SW 1271 (cell line): ENCODE results near the gene PRR19.
"Not testable (repeated sequence)": the region's sequence is repeated elsewhere in the genome, so short reads cannot be mapped to it uniquely, and the experiment has no call there.

ENCODE experiments used
- DNase-seq, 2 experiments: peaks; one replicate each; lab custom pipeline; 2025; lab: John Stamatoyannopoulos, UW

PRR19 gene, protein sequence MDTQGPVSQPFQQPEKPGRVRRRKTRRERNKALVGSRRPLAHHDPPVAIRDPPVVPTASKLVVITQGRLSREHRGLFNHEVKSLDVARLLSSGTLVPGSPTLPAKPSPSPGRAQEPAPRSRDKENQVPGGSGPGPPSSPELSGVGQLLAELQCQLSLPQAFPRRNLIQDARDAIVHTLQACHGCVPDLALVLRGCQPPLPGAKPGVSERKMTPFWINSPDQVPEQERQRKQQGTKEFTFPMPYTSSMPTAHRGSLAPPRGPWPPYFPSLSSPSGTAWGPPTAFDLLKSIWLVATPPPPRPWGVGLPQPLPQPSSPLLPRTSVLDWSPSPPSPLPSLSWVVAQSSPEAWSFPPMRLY

DNA sequence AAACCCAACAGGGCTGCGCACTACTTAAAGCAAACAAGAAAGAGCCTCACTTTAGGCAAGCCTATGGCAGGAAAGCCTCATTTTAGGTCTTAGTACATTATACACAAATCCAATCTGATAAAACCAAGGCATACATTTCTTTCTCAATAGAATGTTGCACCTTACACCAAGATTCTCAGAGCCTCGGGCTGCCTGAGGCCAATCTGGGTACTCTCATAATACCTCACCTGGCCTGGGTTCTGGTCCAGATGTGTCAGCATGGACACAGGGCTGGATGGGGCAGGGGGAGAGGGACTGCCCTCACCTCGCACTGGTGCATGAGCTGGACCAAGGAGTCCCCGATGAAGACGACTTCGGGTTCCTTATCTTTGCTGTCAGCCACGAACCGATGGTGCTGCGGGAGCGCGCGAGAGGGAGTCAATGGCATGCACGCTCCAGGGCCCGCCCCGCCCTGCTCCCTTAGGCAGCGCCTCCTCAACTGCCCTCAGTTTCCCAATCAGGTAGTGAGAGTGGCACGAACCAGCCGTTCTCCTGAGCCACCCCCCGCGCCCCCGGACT is at the start of gene PRR19:
PRR19 (plus strand) TSS at position 487 of the 558 bp plus-strand sequence. CDS start 7,453 bp downstream, outside the sequence.
- DNase-seq, result no peak

DNA sequence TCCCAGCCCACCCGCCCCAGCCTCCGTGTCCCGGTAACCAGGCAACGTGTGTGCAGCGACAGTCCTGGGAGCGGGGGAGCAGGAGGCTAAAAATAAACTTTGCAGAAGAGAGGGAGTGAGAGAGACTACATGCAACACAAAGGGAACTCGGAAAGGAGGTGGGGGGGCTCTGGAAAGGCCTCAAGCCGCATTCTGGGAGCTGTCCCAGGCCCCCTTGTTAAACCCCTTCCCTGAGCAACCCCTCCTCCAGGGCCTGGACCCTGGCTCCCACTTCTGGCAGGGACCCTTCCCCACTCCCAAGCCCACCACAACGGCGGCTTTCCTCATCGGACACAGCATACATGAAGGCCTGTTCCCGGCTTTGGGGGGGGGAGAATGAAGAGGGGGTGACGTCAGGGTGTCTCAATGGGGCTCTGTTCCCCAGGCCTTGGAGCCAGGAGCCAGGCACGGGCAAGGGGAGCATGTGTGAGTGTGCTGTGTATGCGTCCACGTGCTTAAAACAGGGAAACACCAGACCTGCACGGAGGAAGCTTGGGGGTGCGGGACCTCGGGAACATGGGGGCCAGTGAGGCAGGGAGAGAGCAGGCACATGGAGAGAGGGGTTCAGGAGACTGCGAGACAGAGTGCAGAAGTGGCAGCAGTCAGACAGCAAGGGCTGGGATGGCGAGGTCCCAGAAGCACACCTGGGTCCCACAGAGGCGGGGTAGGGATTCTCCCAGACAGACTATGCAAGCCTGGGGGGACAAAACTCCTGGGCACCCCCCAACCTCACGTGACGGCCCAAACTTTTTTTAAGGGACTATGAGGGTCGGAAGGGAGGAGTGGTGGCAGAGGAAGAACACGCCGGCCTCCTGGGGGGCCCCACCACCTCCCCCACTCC is 49.3 kb upstream of the PRR19 start:
- DNase-seq, result no peak

DNA sequence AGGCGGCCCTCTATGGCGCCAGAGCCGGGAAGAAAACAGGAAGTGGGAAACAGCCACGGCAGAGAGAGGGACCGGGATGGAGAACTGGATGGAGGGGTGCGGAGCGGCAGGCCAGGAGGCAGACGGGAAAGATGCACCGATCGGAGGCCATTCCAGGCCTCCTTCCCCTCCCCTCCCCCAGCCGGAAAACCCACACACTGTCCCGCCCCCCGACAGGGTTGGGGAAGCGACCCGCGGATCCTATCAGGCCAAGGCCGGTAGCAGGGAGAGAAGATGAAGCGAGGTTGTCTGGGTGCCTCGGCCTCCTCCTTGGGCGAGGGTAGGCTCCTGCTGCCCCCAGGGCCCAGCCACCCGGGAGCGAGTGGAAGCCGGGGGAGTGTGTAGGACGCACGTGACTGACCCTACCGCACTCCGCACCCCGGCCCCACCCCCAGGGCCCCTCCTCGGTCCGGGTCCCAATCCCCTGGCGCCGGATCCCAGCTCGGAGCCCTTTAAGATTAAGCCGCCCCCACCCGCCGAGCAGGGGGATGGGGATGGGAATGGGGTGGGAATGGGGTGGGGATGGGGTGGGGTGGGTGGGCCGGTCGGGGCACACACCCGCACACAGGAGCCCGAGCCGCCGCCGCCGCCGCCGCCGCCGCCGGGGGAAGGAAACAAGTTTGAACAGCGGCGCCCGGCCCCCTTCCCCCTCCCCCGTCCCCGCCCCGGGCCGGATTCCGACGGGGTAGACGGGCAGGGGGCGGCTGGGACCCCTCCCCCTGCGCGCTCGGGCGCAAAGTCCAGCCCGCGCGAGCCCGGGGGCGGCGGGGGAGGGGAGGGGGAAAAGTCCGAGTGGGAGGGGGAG is 48.5 kb upstream of the PRR19 start:
- DNase-seq, result peak in 1 of 2 experiments; percentile 65

DNA sequence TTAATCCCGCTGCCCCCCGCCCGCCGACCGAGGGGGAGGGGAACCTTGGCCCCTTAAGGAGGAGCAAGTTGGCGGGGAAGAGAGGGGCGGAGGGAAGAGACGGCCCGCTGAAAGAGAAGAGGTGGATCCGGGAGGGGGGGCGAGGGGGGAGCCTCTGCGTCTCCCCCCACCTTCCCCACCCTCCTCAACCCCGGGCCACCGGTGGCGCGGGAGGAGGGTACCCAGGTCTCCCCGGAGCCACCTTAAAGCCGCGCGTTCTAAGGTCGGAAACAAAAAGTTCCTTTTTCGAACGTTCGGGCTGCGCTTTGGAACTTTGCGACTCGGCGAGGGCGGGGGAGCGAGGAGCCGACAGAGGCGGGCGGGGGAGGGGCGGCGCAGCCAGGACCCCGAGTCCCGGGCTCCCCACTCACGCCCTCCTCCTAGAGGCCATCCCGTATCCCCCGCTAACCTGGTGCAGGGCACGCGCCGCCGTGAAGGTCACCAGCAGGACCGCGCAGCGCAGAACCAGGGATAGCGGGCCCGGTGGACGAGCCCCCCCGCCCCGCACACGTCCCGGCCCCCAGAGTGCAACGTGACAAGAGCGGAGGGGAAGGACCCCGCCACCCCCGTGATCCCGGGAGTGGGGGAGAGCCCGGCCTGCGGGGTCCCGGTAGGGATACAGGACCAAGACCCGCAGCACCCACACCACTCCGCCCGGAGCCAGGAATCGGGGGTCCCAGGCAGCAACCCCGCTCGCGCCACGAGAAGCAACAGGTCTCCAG is 47.7 kb upstream of the PRR19 start:
- peak in 1 of 2 experiments; percentile 64 for DNase-seq

DNA sequence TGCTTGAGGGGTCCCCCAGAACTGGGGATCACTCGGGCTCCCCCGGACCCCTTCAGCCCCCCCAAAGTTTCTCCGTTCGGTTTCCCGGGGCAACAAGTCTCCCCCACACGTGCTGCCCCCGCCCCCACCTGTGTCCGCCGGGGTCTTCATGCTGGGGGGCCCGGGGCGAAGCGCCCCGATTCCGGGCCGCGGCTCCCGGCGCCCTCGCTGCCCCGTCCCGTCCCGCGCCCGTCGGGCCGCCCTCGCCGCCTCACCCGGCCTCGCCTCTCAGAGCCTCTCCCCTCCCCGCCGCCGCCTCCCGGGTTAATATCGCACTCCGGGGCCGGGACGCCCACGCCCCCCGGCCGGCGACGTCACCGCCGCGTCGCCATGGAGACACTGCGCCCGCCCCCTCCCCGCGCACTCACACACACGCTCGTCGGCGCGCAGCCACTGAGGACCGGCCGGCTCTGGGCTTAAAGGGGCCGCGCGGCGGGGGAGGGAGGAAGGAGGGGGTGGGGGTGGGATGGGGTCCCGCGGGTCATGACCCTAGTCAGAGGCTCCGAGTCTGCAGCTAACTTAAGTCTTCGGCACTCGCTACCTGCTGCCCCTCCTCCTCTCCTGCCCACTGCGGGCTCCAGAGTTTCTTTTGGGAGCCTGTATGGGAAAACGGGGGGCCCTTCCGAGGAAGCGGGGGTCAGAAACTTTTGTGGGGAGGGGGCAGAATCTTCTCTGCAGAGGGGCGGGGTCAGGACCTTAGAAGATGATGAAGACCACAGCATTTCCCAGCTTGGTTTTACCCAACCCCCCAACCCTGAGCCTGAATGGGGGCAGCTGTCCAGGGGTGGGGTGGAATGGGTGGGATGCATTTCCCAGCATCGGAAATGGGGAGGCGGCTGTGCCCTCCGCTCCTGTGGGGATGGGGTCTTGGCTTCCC is 46.8 kb upstream of the PRR19 start, which contains the start of gene ERF:
ERF (minus strand) TSS at position 279 of the 916 bp plus-strand sequence; CDS start at position 150, 129 bp downstream.
- peak; percentile 44 to 68 for DNase-seq

DNA sequence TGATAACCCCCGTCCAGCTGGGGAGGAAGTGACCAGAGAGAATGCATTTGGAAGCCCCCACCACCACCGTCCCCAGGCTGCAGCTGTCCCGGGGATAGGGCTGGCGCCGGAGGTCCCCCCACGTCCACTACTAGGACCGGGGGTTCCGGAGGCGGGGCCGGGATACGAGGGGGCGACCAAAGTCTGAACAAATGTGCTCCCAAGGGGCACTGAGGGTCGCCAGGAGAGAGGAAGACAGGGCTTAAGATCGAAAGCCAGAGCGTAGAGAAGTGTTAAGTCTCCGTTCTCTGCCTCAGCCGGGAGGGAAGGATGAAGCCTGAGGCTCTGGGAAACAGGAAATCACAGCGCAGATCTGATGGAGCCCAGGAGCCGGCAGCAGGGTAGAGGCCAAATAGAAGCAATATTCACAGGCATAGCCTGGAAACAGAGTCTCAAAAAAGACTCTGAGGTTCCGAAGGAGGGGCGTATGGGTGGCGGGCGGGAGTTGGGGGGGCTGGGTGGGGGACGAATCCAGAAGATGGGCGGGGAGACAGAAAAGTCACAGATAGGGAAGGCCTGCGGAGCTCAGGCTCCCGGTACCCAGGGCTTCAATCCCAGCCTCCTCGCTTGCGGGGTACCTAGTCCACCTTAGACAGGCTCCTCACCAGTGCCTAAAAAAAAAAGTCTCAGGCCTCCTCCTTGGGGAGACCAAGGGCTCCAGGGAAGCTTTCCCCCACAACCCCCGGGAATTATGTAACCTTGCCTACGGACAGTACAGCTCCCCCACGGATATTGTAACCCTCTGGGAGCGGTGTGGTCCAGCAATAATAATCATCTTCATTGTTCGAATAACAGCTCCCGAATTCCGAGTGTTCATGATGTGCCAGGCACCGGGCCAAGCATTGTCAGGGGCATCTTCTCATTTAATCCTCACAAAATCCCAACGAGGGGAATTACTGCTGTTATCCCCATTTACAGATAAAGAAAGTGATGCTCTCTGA is 45.9 kb upstream of the PRR19 start:
- peak in 1 of 2 experiments; percentile 43 for DNase-seq

DNA sequence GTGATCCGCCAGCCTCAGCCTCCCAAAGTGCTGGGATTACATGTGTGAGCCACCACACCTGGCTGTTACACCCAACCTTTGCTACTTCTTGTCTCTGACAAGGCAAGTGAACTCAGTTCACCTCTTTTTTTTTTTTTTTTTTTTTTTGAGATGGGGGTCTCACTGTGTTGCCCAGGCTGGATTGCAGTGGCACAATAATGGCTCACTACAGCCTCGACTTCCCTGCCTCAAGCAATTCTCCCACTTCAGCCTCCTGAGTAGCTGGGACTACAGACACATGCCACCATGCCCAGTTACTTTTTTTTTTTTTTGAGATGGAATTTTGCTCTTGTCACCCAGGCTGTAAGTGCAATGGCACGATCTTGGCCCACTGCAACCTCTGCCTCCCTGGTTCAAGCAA is 44.1 kb upstream of the PRR19 start:
- DNase-seq, result not testable (repeated sequence)

DNA sequence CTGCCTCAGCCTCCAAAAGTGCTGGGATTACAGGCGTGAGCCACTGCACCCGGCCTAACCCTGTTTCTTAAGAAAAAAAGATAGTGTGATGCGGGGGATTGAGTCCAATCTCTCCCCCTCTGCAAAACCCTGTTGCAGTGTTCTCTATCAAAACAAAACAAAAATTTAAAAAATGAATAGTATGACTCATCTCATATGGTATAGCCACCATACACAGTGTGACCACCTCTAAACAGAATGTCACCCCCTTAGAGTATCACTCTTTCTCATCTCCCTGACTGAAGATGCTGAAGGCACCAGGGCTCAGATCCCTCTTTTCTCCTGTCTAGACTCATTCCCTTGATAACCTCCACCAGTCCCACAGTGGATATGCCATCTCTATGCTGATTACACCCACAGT is 40.2 kb upstream of the PRR19 start:
- DNase-seq, result no peak

DNA sequence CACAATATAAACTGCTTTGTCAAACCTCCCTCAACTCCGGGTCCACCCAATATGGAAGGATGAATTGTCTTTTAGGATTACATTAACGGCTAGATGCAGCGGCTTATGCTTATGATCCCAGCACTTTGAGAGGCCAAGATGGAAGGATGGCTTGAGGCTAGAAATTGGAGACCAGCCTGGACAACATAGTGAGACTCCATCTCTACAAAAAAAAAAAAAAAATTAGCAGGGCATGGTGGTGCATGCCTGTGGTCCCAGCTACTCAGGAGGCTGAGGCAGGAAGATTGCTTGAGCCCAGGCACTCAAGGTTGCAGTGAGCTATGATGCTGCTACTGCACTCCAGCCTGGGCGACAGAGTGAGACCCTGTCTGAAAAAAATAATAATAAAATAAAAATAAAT is 35.8 kb upstream of the PRR19 start:
- not testable (repeated sequence) for DNase-seq

DNA sequence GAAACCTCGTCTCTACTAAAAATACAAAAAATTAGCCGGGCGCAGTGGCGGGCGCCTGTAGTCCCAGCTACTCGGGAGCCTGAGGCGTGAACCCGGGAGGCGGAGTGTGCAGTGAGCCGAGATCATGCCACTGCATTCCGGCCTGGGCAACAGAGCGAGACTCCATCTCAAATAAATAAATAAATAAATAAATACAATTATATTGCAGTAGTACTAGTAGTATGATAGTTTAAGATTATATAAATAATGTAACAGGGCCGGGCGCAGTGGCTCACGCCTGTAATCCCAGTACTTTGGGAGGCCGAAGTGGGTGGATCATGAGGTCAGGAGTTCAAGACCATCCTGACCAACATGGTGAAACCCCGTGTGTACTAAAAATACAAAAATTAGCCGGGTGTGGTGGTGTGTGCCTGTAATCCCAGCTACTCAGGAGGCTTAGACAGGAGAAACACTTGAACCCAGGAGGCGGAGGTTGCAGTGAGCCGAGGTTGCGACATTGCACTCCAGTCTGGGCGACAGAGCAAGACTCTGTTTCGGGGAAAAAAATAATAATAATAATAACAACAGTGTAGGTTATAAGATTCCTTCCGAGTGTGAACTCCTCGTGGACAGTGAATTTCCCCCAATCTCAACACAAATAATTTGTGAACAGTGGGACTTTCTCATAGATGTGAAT is 34.9 kb upstream of the PRR19 start:
- not testable (repeated sequence) for DNase-seq

DNA sequence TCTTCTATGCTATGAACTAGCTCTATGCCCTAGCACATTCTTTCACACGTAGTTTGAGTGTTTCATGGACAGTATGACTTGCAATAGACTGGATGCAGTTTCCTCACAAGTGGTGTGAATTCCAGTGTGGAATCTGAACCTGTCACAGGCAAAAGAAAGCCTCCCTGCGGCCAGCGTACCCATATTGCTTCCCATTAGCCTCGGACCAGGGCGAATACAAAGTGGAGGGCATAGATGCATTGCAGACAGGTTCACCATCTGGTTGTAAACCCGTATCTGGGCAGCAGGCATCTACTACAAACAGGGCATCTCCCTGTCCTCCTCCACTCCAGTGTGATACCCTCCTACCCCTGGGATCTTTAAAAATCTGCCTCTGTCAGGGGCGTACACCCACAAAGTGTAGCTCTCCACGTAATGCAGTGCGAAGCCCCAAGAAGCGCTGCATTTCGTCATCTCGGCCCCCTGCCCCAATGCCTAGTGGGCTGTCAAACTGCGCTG is 34.2 kb upstream of the PRR19 start:
- DNase-seq, result no peak

DNA sequence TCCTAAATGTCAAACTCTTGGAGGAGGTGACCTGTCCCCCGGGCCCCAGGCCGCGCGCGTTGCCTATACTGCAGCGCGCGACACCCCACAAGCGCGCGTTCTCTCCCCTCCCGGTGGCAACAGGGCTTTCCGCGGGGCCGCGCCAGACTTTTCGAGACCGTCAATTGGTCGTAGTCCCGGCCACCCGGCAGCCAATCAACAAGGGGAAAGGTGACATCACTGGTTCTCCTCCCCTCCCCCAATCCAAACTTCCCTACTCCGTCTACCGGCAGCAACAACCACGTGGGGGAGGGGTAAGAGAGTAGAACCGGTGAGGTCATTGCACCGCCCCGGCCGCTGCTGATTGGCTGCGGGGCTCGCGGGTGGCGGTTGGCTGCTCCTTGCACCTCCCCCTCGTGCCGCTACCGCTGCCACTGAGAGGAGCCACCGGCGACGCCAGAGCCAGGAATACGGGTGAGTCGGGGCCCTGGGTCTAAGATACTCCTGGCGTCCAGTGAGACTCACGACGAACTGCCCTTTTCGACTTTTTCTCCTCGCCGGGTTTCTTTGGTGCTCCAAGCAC is 33.7 kb upstream of the PRR19 start:
- DNase-seq, result peak; percentile 96

DNA sequence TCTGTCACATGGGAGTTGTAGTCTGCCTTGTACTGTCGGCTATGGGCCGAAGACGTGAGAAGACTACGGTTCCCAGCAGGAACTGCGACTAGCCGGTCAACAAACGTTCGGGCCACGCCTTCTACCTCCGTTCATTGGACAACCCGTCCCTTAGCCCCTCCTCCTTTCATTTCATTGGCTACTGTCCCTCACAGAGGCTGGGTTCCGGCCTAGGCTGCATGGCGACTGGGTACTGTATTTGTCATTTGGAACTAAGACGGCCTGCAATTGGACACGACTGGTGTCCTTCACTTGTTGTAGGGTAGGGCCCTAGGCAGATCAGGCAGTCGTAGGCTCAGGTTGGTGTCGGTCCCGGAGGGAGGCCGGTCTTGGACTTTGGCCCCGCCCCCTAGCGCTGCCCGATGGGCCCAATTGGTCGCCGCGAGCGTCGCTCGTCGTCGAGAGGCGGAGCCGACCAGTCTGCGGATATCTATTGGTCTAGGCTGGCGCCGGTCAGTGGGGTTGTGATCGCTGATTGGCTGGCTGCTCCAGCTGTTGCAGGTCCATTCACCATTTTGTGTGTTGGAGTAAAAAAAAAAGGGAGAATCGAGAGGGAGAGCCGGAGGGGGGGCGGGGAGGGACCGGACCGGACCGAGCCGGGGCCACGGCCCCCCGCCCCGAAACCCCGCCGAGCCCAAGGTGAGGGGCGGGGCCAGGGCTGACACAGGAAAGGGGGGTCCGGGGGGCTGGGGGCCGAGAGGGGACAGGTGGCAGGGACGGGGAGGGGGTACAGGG is 33.0 kb upstream of the PRR19 start, which contains the start of gene CIC:
CIC (plus strand) TSS at position 549 of the 774 bp plus-strand sequence. CDS start 2,532 bp downstream, outside the sequence.
- DNase-seq, result peak; percentile 96 to 99

DNA sequence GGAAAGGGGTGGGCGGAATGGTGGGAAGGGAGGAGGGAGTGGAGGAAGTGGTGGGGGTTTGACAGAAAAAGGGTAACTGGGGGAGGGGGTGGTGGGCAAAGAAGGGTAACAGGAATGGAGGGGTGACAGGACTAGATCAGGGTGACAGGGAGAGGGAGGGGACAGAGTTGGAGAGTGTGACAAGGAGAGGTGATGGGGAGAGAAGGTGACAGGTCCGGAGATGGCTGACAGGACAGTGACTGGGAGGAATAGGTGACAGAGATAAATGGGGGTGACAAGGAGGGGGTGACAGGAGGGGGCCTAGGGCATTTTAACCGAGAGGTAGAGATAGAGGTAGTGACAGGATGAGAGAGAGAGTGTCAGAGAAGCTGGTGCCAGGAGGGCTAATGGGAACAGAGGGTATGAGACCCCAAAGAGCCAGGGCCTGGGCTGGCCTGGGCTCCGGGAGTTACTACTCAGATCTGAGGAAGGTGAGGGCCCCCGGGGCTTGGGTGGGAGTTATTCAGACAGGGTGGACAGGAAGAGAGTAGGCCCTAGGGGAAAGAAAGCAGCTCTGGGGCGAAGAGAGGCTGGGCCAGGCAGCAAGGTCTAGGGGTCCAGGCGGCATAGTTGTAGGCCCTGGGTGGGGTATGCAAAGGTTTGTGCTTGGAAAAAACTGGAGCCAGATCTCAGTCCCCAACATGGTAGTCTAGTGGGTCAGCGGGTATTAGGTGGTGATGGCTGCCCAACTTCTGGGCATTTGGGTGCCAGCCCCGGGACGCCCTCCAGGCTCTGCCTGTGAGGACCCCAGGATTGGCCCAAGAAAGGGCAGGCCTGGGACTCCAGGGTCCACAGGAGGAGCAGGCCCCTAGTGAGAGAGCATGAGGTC is 32.2 kb upstream of the PRR19 start:
- no peak for DNase-seq

DNA sequence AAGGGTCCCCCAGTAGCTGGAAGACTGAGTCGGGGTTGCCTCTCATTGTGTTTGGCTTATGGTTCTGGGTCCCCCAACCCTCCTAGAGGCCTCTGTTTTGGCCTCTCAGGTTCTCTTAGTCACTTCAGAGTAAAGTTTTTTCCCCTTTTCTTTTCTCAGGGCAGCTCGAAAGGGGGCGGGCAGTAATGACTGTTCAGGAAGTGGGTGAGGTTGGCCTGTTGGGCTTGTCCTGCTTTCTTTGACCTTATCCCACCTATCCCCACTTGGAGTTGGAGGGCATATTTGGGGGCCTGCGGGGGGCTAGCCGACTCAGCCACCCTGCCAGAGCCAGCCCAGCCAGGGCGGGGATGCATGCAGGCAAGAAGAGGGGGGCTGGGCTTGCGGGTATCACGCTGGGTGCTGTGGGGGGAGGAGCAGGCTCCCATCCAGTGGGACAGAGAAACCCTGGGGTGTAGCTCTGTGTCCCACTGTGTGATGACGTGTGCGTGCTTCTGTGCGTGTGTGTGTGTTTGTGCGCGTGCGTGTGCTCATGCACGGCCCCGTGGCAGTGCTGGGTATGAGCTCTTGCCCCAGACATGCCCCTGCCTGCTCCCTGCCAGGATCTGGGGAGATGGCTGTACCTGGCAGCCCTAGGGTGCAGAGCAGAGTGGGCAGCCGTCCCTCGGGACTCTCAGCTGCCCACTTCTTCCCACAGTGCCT is 31.4 kb upstream of the PRR19 start:
- DNase-seq, result peak in 1 of 2 experiments; percentile 27
